Measurements from ENCODE around the gene LTF. TPM values are rescaled to one million over a fixed set of nuclear protein-coding genes. Genes with fewer than 3 reads are reported as not detected.

LTF gene
- total RNA-seq, 3 donors from 2014 or later: 1.2 to 1.4 (median 1.2) TPM

DNA sequence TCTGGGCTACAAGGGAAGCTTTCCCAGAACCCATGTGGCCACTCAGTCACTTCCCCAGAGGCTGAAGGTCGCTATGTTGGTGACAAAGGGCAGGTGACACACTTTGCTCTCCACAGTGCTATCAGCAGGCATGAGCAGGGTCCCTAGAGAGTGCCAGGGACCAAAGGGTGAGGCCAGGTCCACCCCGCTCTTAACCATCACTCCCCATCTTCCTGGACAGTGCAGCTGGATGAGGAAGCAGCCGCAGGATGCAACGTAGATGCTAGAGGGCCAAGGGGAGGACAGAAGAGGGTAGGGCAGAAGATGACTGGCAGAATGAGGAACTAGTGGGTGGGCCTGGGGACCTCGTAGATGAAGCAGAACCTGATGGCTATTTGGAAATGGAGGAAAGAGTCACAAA lies 13.6 kb upstream of the LTF start:
- no peaks in the 10 kb centered on the region for H3K4me1 ChIP-seq (ENCODE audit: low read depth)
- ATAC-seq: no peak
- H3K4me3 ChIP-seq: no peak overlapping the region
- peaks cover 6% of the 10 kb centered on the region for H3K9me3 ChIP-seq
- intact Hi-C loops (cut with DNase I, micrococcal nuclease): no loop called here
- H3K36me3 ChIP-seq (ENCODE audit: low read depth): no peaks in the 10 kb centered on the region
- no peak for TF ChIP-seq CTCF (IDR thresholded peaks at IDR 0.05)
- no peak for DNase-seq

DNA sequence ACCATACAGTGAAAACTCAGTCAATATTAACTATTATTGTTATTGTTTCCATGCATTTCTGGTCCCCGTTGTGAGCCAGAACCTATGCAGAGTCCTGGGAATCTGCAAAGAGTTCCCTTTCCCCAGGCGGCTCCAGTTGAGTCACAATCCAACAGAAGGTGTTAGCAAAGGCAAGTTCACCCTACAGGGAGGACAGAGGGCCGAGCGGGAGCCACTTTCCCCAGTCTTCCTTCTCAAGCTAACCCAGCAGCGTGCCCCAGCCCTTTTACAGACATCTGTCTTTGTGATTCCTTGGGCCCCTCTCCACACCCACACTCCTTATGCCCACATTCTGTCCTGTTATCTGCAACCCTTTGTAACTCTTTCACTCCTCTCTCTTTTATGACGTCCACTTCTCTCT lies 13.1 kb upstream of the LTF start:
- intact Hi-C loops (cut with DNase I, micrococcal nuclease): no loop called here
- no peak for DNase-seq
- ATAC-seq: no peak
- H3K4me3 ChIP-seq: no peak overlapping the region
- H3K4me1 ChIP-seq (ENCODE audit: low read depth): no peaks in the 10 kb centered on the region
- H3K9me3 ChIP-seq: peaks cover 6% of the 10 kb centered on the region
- H3K36me3 ChIP-seq (ENCODE audit: low read depth): no peaks in the 10 kb centered on the region
- no peak for TF ChIP-seq CTCF (IDR thresholded peaks at IDR 0.05)

GRCh38 chr3:46477145-46477544 lies 12.4 kb upstream of the LTF start:
- ATAC-seq: no peak

DNA sequence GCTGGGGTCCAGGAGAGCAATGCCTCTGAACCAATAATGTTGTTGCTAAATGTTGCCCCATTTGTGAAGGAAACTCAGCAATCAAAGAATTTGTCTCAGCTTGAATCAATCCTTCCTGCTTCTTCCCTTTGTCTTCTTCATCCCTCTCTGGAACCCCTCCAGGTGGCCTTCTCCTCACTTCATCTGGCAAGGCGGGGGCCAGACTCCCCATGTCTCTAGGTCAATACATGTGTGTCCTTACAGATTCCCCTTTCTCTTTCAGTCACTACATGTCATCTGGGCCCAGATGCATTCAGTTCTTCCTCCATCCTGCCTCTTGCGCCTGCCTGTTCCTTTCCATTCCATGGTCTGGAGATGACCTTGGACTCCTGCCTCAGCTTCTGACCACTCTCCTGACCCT lies 8.0 kb upstream of the LTF start:
- no peak for ATAC-seq
- no peak overlapping the region for H3K4me3 ChIP-seq
- peaks cover 6% of the 10 kb centered on the region for H3K9me3 ChIP-seq
- intact Hi-C loops (cut with DNase I, micrococcal nuclease): no loop called here
- no peaks in the 10 kb centered on the region for H3K4me1 ChIP-seq (ENCODE audit: low read depth)
- DNase-seq: no peak
- TF ChIP-seq CTCF (IDR thresholded peaks at IDR 0.05): no peak
- no peaks in the 10 kb centered on the region for H3K36me3 ChIP-seq (ENCODE audit: low read depth)

More at GRCh38 chr3:46477145-46477544, 12.4 kb upstream of the LTF start:
- Histone ChIP-seq H3K4me3 (no peak overlapping the region), H3K36me3 (ENCODE audit: low read depth) (no peaks in the 10 kb centered on the region), H3K9me3 (peaks cover 6% of the 10 kb centered on the region), H3K4me1 (ENCODE audit: low read depth) (no peaks in the 10 kb centered on the region)
- TF ChIP-seq CTCF (IDR thresholded peaks at IDR 0.05): no peak
- intact Hi-C loops (cut with DNase I, micrococcal nuclease): no loop called here
- no peak for DNase-seq

DNA sequence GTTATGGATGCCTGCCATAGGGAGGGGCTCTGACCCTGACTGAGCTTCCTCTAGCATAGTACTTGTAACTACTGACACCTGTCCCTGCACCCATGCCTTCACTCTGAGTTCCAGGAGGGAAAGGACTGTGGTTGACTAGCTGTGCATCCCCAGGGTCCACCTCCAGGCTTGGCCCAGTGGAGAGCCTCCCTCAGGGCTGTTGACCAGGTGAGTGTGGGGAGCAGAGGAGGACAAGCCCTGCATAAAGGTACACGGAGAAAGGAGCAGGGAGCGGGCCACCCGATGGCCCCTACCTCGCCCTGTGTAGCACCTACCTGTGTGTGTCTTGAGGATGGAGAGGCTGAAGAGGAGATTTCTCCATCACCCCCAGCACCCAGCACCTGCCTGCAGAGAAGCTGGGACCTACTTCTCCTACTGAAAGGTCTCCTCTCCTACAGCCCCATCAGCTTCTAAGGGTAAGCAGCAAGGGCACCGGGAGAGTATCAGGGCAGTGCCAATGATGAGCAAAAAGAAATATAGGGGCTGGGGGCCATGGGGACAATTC lies 6.7 kb upstream of the LTF start:
- DNase-seq: no peak
- ATAC-seq: no peak
- no peaks in the 10 kb centered on the region for H3K4me1 ChIP-seq (ENCODE audit: low read depth)
- H3K36me3 ChIP-seq (ENCODE audit: low read depth): no peaks in the 10 kb centered on the region
- no peak for TF ChIP-seq CTCF (IDR thresholded peaks at IDR 0.05)
- H3K9me3 ChIP-seq: peaks cover 6% of the 10 kb centered on the region
- no peak overlapping the region for H3K4me3 ChIP-seq
- intact Hi-C loops (cut with DNase I, micrococcal nuclease): no loop called here

DNA sequence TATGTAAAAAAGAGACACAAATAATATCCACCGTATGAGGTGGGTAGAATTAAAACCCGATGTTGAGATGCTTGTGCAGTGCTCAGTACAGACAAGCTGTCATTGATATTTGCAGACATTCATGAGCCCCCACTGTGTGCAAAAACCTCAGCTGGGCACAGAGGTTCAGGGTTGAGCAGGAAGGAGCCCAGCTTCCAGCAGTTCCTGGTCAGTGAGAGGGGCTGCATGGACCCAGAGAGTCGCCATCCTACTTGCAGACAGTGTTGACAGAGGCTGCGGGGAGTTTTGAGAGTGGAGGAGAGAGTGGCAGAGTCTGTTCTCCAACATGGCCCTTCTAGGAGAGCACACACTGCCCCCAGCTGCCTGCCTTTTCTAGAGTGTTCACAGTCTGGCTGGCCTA lies 6.1 kb upstream of the LTF start:
- no peak for ATAC-seq
- Histone ChIP-seq H3K9me3 (peaks cover 6% of the 10 kb centered on the region), H3K4me3 (no peak overlapping the region), H3K36me3 (ENCODE audit: low read depth) (no peaks in the 10 kb centered on the region), H3K4me1 (ENCODE audit: low read depth) (no peaks in the 10 kb centered on the region)
- intact Hi-C loops (cut with DNase I, micrococcal nuclease): no loop called here
- DNase-seq: no peak
- no peak for TF ChIP-seq CTCF (IDR thresholded peaks at IDR 0.05)

All from mucosa of descending colon (tissue), 3 donors.